WTC11 (cell line): ENCODE results near the gene FGF6. TPM values are rescaled to one million over a fixed set of nuclear protein-coding genes. Genes with fewer than 3 reads are reported as not detected.

ENCODE experiments used
- CREB1 ChIP-seq: sonication (generic); formaldehyde crosslinking; IDR thresholded peaks from 2 replicates; pipeline ENCODE4 v1.8.0; 2023; ENCODE audit warnings: mild to moderate bottlenecking, missing genetic modification reagents
- CREM ChIP-seq: sonication (generic); formaldehyde crosslinking; IDR thresholded peaks from 2 replicates; pipeline ENCODE4 v1.8.1; 2022; ENCODE audit warnings: mild to moderate bottlenecking, missing genetic modification reagents, moderate library complexity
- FOXK1 ChIP-seq: sonication (generic); formaldehyde crosslinking; IDR thresholded peaks from 2 replicates; pipeline ENCODE4 v1.8.0; 2022; ENCODE audit warnings: mild to moderate bottlenecking, moderate library complexity, missing genetic modification reagents
- FOXP1 ChIP-seq: sonication (generic); formaldehyde crosslinking; IDR thresholded peaks from 2 replicates; pipeline ENCODE4 v1.8.0; 2022; ENCODE audit warnings: missing genetic modification reagents, mild to moderate bottlenecking, moderate library complexity, borderline replicate concordance
- JAZF1 ChIP-seq: fragments of 250-450 bp; sonication (Bioruptor Pico); IDR thresholded peaks from 2 replicates; pipeline ENCODE4 v1.9.0; 2021; ENCODE audit warnings: moderate library complexity, mild to moderate bottlenecking, inconsistent platforms
- MYBL2 ChIP-seq: sonication (generic); formaldehyde crosslinking; IDR thresholded peaks from 2 replicates; pipeline ENCODE4 v1.8.1; 2023; ENCODE audit warnings: mild to moderate bottlenecking, moderate library complexity, missing genetic modification reagents
- NFATC4 ChIP-seq: fragments of 250-450 bp; sonication (Bioruptor Pico); IDR thresholded peaks from 2 replicates; pipeline ENCODE4 v1.9.0; 2021; ENCODE audit warnings: mild to moderate bottlenecking
- PRRX2 ChIP-seq: fragments of 250-450 bp; sonication (Bioruptor Pico); IDR thresholded peaks from 2 replicates; pipeline ENCODE4 v1.8.0; 2021; ENCODE audit warnings: mild to moderate bottlenecking
- RORB ChIP-seq: fragments of 250-450 bp; sonication (Bioruptor Pico); IDR thresholded peaks from 2 replicates; pipeline ENCODE4 v1.9.0; 2021; ENCODE audit warnings: mild to moderate bottlenecking
- SMAD4 ChIP-seq: sonication (generic); formaldehyde crosslinking; IDR thresholded peaks from 2 replicates; pipeline ENCODE4 v1.8.0; 2022; ENCODE audit warnings: mild to moderate bottlenecking, missing genetic modification reagents
- SP1 ChIP-seq: sonication (generic); formaldehyde crosslinking; conservative IDR thresholded peaks from 2 replicates; pipeline ENCODE4 v1.8.1; 2022; ENCODE audit warnings: missing genetic modification reagents
- TEAD4 ChIP-seq: sonication (generic); formaldehyde crosslinking; IDR thresholded peaks from 2 replicates; pipeline ENCODE4 v1.8.0; 2022; ENCODE audit warnings: mild to moderate bottlenecking, missing genetic modification reagents
- ZBTB21 ChIP-seq: sonication (generic); formaldehyde crosslinking; IDR thresholded peaks from 2 replicates; pipeline ENCODE4 v1.8.1; 2023; ENCODE audit warnings: mild to moderate bottlenecking, missing genetic modification reagents, borderline replicate concordance
- ZNF263 ChIP-seq: sonication (generic); formaldehyde crosslinking; IDR thresholded peaks from 2 replicates; pipeline ENCODE4 v1.8.1; 2022; ENCODE audit warnings: low read depth, mild to moderate bottlenecking, moderate library complexity, missing genetic modification reagents
- ZNF416 ChIP-seq: fragments of 250-450 bp; sonication (Bioruptor Pico); IDR thresholded peaks from 2 replicates; pipeline ENCODE4 v1.9.0; 2021; ENCODE audit warnings: mild to moderate bottlenecking, inconsistent platforms
- ZNF423 ChIP-seq: fragments of 250-450 bp; sonication (Bioruptor Pico); IDR thresholded peaks from 2 replicates; pipeline ENCODE4 v2.1.2; 2022; ENCODE audit warnings: mild to moderate bottlenecking, moderate library complexity
- ZNF671 ChIP-seq: fragments of 250-450 bp; sonication (Bioruptor Pico); IDR thresholded peaks from 2 replicates; pipeline ENCODE4 v1.8.0; 2021; ENCODE audit warnings: mild to moderate bottlenecking
- total RNA-seq: library from RNA; stranded (reverse); gene quantifications from 3 replicates; pipeline ENCODE4 v1.2.3, GENCODE V29; 2021
- TF ChIP-seq, protein P1 (sequence below): fragments of 250-450 bp; sonication (Bioruptor Pico); IDR thresholded peaks from 2 replicates; pipeline ENCODE4 v1.9.0; 2021; ENCODE audit warnings: mild to moderate bottlenecking
- TF ChIP-seq, protein P2 (sequence below): sonication (generic); formaldehyde crosslinking; IDR thresholded peaks from 2 replicates; pipeline ENCODE4 v1.8.1; 2023; ENCODE audit warnings: mild to moderate bottlenecking, missing genetic modification reagents
- TF ChIP-seq, protein P3 (sequence below): fragments of 250-450 bp; sonication (Bioruptor Pico); IDR thresholded peaks from 2 replicates; pipeline ENCODE4 v1.8.0; 2021; ENCODE audit warnings: mild to moderate bottlenecking
- TF ChIP-seq, protein P4 (sequence below): sonication (generic); formaldehyde crosslinking; IDR thresholded peaks from 2 replicates; pipeline ENCODE4 v1.8.1; 2022; ENCODE audit warnings: low read depth, missing genetic modification reagents, borderline replicate concordance
- TF ChIP-seq, protein P5 (sequence below): sonication (generic); formaldehyde crosslinking; IDR thresholded peaks from 2 replicates; pipeline ENCODE4 v1.8.1; 2023; ENCODE audit warnings: mild to moderate bottlenecking, missing genetic modification reagents, moderate library complexity
- TF ChIP-seq, protein P6 (sequence below): sonication (generic); formaldehyde crosslinking; IDR thresholded peaks from 2 replicates; pipeline ENCODE4 v1.8.0; 2023; ENCODE audit warnings: mild to moderate bottlenecking, missing genetic modification reagents

FGF6 gene
- total RNA-seq, 1 experiment from 2014 or later: not detected

DNA sequence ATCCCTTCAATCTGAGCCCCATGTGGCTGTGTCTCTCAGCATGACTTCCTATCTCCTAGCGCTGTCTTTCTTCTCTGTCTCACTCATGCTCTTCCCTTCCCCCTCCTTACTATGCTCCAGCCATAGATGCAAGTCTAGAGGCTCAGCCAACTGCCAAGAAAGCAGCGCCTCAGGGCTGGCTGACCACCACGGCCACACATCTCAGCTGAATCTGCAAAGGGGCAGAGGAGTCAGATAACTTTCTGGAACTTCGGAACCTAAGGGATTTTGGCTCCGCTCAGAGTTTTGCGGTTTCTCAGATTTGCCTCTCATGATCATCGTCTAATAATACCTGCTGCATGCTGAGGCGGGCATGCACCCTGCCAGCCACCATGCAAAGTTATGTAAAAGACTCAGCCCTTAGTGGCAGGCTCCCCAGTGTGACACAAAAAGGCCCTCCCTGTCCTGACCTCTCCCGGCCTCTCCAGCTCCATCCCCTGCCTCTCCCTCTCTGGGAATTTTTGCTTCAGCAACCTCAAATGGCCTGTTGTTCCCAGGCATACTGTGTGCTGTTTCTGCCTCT lies 5.0 kb upstream of the FGF6 start (continued):
- TF ChIP-seq PRRX2 (CRISPR knock-in tag) (no peak), TEAD4 (CRISPR knock-in tag) (no peak), ZBTB21 (no peak), FOXK1 (CRISPR knock-in tag) (no peak), SP1 (CRISPR knock-in tag) (peak; percentile 32), ZNF423 (peak; percentile 62), SMAD4 (no peak), NFATC4 (CRISPR knock-in tag) (no peak), MYBL2 (0 out of 2 replicates have a peak, but pooled peaks have one; percentile 31), FOXP1 (CRISPR knock-in tag) (no peak), CREM (CRISPR knock-in tag) (0 out of 2 replicates have a peak, but pooled peaks have one; percentile 34), RORB (CRISPR knock-in tag) (no peak), ZNF263 (no peak), CREB1 (CRISPR knock-in tag) (no peak), ZNF416 (no peak), ZNF671 (CRISPR knock-in tag) (no peak), JAZF1 (CRISPR knock-in tag) (no peak)
- TF ChIP-seq, protein P1, sequence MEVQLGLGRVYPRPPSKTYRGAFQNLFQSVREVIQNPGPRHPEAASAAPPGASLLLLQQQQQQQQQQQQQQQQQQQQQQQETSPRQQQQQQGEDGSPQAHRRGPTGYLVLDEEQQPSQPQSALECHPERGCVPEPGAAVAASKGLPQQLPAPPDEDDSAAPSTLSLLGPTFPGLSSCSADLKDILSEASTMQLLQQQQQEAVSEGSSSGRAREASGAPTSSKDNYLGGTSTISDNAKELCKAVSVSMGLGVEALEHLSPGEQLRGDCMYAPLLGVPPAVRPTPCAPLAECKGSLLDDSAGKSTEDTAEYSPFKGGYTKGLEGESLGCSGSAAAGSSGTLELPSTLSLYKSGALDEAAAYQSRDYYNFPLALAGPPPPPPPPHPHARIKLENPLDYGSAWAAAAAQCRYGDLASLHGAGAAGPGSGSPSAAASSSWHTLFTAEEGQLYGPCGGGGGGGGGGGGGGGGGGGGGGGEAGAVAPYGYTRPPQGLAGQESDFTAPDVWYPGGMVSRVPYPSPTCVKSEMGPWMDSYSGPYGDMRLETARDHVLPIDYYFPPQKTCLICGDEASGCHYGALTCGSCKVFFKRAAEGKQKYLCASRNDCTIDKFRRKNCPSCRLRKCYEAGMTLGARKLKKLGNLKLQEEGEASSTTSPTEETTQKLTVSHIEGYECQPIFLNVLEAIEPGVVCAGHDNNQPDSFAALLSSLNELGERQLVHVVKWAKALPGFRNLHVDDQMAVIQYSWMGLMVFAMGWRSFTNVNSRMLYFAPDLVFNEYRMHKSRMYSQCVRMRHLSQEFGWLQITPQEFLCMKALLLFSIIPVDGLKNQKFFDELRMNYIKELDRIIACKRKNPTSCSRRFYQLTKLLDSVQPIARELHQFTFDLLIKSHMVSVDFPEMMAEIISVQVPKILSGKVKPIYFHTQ: no peak
- TF ChIP-seq, protein P2, sequence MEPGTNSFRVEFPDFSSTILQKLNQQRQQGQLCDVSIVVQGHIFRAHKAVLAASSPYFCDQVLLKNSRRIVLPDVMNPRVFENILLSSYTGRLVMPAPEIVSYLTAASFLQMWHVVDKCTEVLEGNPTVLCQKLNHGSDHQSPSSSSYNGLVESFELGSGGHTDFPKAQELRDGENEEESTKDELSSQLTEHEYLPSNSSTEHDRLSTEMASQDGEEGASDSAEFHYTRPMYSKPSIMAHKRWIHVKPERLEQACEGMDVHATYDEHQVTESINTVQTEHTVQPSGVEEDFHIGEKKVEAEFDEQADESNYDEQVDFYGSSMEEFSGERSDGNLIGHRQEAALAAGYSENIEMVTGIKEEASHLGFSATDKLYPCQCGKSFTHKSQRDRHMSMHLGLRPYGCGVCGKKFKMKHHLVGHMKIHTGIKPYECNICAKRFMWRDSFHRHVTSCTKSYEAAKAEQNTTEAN (CRISPR knock-in tag): no peak
- TF ChIP-seq, protein P3, sequence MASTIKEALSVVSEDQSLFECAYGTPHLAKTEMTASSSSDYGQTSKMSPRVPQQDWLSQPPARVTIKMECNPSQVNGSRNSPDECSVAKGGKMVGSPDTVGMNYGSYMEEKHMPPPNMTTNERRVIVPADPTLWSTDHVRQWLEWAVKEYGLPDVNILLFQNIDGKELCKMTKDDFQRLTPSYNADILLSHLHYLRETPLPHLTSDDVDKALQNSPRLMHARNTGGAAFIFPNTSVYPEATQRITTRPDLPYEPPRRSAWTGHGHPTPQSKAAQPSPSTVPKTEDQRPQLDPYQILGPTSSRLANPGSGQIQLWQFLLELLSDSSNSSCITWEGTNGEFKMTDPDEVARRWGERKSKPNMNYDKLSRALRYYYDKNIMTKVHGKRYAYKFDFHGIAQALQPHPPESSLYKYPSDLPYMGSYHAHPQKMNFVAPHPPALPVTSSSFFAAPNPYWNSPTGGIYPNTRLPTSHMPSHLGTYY (CRISPR knock-in tag): no peak
- TF ChIP-seq, protein P4, sequence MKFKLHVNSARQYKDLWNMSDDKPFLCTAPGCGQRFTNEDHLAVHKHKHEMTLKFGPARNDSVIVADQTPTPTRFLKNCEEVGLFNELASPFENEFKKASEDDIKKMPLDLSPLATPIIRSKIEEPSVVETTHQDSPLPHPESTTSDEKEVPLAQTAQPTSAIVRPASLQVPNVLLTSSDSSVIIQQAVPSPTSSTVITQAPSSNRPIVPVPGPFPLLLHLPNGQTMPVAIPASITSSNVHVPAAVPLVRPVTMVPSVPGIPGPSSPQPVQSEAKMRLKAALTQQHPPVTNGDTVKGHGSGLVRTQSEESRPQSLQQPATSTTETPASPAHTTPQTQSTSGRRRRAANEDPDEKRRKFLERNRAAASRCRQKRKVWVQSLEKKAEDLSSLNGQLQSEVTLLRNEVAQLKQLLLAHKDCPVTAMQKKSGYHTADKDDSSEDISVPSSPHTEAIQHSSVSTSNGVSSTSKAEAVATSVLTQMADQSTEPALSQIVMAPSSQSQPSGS (CRISPR knock-in tag): no peak
- TF ChIP-seq, protein P5, sequence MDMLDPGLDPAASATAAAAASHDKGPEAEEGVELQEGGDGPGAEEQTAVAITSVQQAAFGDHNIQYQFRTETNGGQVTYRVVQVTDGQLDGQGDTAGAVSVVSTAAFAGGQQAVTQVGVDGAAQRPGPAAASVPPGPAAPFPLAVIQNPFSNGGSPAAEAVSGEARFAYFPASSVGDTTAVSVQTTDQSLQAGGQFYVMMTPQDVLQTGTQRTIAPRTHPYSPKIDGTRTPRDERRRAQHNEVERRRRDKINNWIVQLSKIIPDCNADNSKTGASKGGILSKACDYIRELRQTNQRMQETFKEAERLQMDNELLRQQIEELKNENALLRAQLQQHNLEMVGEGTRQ (CRISPR knock-in tag): no peak
- TF ChIP-seq, protein P6, sequence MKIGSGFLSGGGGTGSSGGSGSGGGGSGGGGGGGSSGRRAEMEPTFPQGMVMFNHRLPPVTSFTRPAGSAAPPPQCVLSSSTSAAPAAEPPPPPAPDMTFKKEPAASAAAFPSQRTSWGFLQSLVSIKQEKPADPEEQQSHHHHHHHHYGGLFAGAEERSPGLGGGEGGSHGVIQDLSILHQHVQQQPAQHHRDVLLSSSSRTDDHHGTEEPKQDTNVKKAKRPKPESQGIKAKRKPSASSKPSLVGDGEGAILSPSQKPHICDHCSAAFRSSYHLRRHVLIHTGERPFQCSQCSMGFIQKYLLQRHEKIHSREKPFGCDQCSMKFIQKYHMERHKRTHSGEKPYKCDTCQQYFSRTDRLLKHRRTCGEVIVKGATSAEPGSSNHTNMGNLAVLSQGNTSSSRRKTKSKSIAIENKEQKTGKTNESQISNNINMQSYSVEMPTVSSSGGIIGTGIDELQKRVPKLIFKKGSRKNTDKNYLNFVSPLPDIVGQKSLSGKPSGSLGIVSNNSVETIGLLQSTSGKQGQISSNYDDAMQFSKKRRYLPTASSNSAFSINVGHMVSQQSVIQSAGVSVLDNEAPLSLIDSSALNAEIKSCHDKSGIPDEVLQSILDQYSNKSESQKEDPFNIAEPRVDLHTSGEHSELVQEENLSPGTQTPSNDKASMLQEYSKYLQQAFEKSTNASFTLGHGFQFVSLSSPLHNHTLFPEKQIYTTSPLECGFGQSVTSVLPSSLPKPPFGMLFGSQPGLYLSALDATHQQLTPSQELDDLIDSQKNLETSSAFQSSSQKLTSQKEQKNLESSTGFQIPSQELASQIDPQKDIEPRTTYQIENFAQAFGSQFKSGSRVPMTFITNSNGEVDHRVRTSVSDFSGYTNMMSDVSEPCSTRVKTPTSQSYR: 0 out of 2 replicates have a peak, but pooled peaks have one; percentile 21
- TF ChIP-seq, all 79 proteins: peak for 6
